SK-N-SH treated with all-trans-retinoic acid at 6 μM for 48 hours (cell line): ENCODE results near the gene LSM2.

Experiments
- ARNTL ChIP-seq: fragments of 450-650 bp; formaldehyde crosslinking; IDR thresholded peaks from 2 replicates; pipeline ENCODE4 v1.5.0; 2020; ENCODE audit warnings: low read depth, mild to moderate bottlenecking, moderate library complexity, borderline replicate concordance
- ESRRG ChIP-seq: fragments of 250-450 bp; sonication (Bioruptor Pico); IDR thresholded peaks from 2 replicates; pipeline ENCODE4 v1.6.1; 2021; ENCODE audit warnings: mild to moderate bottlenecking
- PPARA ChIP-seq: fragments of 250-450 bp; sonication (Bioruptor Pico); IDR thresholded peaks from 2 replicates; pipeline ENCODE4 v1.5.0; 2020; ENCODE audit warnings: mild to moderate bottlenecking, borderline replicate concordance
- TCF4 ChIP-seq: fragments of 250-450 bp; sonication (Bioruptor Pico); IDR thresholded peaks from 2 replicates; pipeline ENCODE4 v1.8.0; 2021; ENCODE audit warnings: mild to moderate bottlenecking, moderate library complexity, borderline replicate concordance
- TOX ChIP-seq: fragments of 250-450 bp; sonication (Bioruptor Pico); IDR thresholded peaks from 2 replicates; pipeline ENCODE4 v1.8.0; 2021; ENCODE audit warnings: mild to moderate bottlenecking, moderate library complexity, borderline replicate concordance
- TSHZ2 ChIP-seq: fragments of 250-450 bp; sonication (Bioruptor Pico); IDR thresholded peaks from 2 replicates; pipeline ENCODE4 v1.5.0; 2020; ENCODE audit warnings: mild to moderate bottlenecking, moderate library complexity
- ZFP3 ChIP-seq: fragments of 250-450 bp; sonication (Bioruptor Pico); IDR thresholded peaks from 2 replicates; pipeline ENCODE4 v1.5.0; 2020; ENCODE audit warnings: mild to moderate bottlenecking, moderate library complexity
- ZFP30 ChIP-seq: fragments of 450-650 bp; formaldehyde crosslinking; IDR thresholded peaks from 2 replicates; pipeline ENCODE4 v1.5.0; 2022; ENCODE audit warnings: mild to moderate bottlenecking, moderate library complexity

- TF ChIP-seq ESRRG (CRISPR knock-in tag) (no peak), TSHZ2 (CRISPR knock-in tag) (no peak), PPARA (no peak), TOX (CRISPR knock-in tag) (no peak), ZFP3 (no peak), TCF4 (no peak), ZFP30 (no peak), ARNTL (no peak)
Observed at GRCh38 chr6:31776989-31777666, 29.6 kb downstream of the LSM2 start, which contains the start of gene VWA7.
